Measurements from ENCODE around the gene ERV3-1.
"Not testable (repeated sequence)": the region's sequence is repeated elsewhere in the genome, so short reads cannot be mapped to it uniquely, and the experiment has no call there.

ERV3-1 gene

DNA sequence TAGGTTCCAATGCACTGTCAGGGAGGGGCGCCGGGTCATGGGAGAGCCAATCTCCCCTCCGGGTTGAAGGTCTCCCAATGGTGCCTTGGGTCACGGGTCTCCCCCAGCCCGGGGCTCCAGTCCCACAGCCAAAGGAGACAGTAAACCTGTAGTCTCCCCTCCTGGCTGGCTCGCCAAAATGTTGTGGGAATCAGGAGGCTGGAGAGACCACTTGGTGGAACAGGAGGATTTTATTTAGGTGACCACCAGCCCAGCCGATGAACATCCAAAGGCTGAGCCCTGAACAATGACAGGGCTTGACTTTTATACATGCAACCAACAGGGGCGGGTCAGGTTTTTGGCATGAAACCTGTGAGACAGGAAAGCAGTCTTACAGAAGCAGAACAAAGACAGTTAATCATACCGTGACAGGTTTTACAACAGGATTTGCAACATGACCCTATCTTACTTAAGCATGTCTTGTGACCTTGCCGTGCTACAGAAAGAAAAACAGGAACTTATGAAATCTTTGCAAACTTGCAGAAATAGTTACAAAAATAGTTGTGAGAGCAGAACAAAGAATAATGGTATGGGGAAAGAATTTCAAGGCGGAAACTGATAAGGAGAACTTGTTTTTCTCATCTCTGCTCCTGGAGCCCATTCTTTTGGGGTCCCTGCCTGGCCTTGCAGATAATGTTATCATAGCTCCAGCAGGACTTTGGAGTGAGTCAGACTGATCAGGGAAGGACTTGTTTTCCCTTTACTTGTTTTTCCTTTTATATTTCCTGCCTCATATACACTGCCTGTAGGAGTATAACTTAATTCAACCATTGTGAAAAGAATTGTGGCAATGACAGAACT lies 7.1 kb downstream of the ERV3-1 start:
- DNase-seq = no peak

DNA sequence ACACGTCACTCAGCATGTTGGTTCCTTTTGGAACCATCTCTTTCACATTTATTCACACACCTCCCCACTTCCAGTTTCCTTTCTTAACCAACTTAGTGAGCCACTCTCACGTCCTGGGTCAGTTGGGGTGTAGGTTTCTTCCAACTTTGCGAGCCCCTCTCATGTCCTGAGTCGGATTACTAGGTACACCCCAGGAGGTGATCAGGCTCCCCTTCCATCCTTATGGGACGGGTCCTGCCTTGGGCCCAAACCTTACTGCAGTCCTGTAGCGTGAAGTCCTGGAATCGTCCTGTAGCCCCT lies 7.7 kb downstream of the ERV3-1 start:
- DNase-seq = no peak

DNA sequence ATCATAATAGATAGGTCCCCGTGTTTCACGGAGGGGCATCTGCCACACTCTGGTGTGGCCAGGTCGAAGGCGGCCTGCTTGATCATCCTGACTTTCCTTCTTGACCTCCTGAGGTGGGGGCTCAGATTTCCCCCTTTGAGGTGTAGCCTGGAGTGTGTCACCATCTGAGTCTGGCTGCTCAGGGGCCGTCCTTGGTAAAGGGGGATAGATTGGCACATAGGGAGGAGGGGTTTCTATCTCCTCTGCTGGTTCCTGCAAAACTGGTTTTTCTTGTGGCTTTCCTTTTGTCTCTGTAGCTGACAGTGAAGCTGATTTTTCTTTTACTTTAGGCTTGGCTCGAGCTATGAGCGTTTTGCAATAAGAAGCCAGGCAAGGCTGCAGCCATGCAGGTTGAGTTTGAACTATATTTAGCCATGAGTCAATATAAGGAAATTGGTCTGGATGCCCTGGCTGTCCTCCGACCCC lies 8.5 kb downstream of the ERV3-1 start:
- no peak for DNase-seq

DNA sequence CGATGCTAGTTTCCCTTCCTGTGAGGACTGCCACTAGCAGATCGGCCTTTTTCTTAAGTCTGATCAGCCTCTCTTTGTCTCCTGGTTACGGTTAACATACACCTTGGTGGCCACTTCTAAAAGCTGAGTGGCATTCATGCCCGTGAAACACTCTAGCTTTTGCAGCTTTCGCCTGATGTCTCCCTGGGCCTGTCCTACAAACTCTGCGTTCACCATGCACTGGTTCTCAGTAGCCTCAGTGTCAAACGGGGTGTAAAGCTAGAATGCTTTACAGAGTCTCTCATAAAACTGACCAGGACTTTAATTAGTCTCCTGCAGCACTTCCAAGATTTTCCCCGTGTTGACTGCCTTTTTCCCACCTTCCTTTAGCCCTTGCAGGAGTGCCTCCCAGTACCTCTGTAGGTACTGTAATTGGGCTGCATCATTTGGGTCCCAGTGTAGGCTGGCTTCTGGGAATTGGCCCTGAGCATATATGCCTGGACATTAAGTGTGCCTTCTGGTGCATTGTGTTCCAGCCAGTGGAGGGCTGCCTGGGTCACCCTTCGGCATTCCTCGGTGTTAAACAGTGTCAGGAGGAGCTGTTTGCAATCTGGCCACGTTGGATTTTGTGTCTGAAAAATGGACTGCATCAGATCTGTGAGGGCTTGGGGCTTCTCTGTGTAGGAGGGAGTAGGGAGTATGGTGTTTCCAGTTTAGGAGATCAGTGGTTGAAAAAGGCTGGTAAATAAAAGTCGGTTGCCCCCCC lies 9.2 kb downstream of the ERV3-1 start:
- DNase-seq = no peak

GRCh38 chr7:64996305-64996704 lies 10.2 kb downstream of the ERV3-1 start:
- DNase-seq = no peak

DNA sequence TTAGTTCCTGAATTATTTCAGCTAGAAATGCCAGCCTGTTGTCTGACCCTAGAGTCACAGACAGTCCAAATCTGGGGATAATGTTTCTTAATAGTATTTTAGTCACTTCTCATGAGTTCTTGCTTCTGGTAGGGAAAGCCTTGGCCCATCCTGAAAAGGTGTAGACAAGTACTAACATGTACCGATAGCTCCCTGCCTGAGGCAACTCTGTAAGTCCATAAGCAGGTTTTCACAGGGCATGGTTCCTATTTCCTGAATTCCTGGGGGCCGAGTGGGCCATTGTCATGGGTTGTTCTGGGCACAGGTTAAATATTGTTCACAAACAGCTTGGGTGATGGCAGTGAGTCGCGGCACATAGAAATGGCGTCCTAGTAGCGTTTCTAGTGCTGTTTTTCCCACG lies 12.6 kb downstream of the ERV3-1 start:
- no peak for DNase-seq

- DNase-seq = no peak
These were observed 13.5 kb downstream of the ERV3-1 start for GRCh38 chr7:64992971-64993370.

GRCh38 chr7:64990936-64991335 lies 15.6 kb downstream of the ERV3-1 start, which contains the start of gene ZNF117:
Gene ZNF117 (minus strand): TSS chr7:64991036.
- DNase-seq = no peak

GRCh38 chr7:64990216-64990615 lies 16.3 kb downstream of the ERV3-1 start:
- DNase-seq = no peak

DNA sequence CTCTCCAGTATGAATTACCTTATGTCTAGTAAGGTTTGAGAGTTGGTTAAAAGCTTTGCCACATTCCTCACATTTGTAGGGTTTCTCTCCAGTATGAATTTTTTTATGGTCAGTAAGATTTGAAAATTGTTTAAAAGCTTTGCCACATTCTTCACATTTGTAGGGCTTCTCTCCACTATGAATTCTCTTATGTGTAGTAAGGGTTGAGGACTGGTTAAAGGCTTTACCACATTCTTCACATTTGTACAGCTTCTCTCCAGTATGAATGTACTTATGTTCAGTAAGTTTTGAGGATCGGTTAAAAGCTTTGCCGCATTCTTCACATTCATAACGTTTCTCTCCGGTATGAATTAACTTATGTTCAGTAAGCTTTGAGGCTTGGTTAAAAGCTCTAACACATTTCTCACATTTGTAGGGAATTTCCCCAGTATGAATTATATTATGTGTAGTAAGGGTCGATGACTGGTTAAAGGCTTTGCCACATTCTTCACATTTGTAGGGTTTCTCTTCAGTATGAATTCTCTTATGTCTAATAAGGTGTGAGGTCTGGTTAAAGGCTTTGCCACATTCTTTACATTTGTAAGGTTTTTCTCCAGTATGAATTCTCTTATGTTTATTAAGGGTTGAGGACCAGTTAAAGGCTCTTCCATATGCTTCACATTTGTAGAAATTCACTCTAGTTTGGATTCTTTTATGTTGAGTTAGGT lies 27.8 kb downstream of the ERV3-1 start:
- no peak for DNase-seq

DNA sequence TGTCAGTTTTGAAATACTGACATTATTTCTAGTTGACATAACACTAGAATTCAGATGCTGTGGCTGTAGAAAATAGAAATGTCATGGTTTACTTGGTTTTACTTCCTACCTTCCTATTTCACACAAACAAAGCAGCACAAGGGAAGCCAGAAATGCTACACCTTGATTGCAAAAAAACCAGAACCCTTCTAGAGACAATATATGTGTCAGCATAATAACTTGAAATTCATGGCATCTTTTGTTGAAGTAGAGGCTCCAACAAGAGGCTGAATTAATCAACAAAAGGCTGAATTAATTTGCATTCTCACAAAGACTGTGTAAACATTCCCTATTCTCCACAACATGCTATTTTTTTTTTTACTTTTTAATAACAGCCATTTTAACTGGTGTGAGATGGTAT lies 40.9 kb downstream of the ERV3-1 start:
- no peak for DNase-seq

DNA sequence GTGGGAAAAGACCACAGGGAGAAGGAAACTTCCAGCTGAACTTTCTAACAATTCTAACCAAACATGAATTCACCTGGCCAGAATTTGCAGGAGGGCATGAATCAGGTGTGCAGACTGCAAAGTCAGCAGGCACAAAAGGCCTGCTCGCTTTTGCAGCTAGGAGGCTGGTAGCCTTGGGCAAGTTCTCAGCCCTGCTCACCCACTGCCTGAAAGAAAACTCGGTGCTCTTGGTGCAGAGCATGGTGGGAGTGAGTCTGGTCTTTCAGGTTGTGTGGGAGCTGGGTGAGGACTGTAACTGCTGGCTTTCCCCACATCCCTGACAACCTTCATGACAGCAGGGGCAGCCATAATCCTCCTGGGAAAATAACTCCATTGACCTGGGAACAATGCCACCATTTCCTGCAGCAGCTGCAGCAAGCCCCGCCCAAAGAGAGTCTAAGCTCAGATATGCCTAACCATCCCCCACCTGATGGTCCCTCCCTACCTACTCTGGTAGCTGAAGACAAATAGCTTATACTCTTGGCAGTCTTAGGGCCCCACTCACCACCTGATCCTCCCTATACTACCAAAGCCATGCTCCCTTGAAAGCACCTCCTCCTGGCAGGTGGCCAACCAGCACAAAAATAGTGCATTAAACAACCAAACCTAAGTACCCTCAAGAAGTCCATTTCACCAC lies 47.3 kb downstream of the ERV3-1 start:
- no peak for DNase-seq

GRCh38 chr7:64951250-64951848 lies 55.1 kb downstream of the ERV3-1 start:
- DNase-seq = no peak

DNA sequence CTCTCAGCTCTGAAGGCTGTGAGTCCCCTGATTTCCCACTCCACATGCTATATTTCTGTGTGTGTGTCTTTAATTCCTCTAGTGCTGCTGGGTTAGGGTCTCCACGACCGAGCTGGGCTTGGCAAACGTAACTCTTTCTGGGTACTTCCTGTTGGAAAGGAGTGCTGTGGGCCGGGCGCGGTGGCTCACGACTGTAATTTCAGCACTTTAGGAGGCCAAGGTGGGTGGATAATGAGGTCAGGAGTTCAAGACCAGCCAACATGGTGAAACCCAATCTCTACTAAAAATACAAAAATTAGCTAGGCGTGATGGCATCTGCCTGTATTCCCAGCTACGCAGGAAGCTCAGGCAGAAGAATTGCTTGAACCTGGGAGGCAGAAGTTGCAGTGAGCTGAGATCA lies 55.8 kb downstream of the ERV3-1 start:
- not testable (repeated sequence) for DNase-seq

- not testable (repeated sequence) for DNase-seq
These were observed 57.7 kb downstream of the ERV3-1 start for GRCh38 chr7:64948774-64949173.

- DNase-seq = no peak
These were observed 59.1 kb downstream of the ERV3-1 start for GRCh38 chr7:64947252-64948000.

DNA sequence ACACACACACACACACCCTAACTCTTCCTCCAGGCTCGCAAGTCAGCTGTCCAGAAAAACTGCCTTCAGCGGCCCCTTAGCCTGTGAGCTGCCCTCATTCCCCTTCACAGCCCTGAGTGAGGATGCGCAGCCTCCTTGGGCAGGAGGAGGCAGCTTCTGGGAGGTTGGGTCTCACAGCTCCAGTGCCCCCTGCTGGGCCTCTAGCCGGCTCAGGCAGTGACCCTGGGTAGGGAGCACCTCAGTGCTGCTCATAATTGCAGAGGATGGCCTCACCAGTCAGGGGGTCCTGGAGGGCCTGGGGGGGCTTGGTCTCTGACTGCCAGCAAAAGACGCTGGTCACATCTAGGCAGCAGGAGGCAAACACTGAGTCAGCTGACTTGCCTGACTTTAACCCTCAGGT lies 59.7 kb downstream of the ERV3-1 start:
- no peak for DNase-seq

DNA sequence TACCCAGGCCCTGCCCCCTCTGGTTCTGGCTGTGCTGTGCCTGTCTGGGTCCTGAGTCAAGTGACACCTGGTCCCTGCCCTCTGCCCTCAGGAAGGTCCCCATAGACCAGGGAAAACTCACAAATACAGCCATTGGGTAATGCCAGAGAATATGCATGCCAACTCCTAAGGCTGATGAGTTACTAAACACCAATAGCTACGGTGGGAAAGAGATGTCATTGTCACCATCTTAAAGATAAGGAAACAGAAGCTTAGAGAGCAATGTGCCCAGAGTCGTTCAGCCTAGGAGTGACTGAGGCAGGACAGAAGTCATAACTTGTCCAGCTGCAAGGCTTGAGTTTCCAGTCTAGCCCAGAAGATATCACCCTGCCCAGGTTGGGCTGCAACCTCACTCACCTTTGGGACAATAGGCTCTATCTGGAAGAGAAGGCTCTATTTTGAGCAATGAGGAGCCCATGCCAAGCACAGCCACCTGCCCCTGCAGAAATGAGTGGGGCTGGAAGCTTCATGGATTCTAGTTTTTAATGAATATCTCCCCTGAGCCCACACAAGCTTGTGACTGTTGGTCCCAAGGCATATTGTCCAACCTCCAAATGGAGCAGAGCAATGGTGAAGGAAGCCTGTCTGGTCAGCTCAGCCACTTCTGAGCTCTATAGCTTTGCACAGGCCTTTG lies 60.8 kb downstream of the ERV3-1 start:
- DNase-seq = no peak

GRCh38 chr7:64944667-64945502 lies 61.6 kb downstream of the ERV3-1 start:
- not testable (repeated sequence) for DNase-seq

Data from NCI-H1417 treated with DMSO at 0.1 percent for 48 hours (cell line).